Measurements from ENCODE around the gene ALDH5A1.

Gene ALDH5A1

DNA sequence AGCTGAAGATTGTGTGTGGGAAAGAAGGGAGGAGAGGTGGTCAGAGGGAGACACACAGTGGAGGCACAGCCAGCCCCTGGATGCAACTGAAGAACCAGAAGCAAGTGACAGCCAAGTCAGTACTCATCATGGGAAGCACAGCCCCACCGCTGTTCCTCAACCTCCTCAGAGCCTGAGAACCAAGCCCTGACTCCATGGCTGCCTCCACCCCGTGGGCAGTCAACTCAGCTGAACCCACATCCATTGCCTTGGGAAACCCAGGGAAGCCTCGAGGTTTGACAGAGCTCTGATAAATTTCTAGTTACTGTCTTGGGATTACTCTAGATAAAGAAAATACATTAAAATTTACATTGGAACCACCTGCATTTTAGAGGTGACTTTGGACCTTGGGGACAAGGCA, 29.6 kb downstream of the ALDH5A1 start:
- no peaks in the 10 kb centered on the region for H3K9me3 ChIP-seq (ENCODE audit: control insufficient read depth, insufficient read depth, low read length)
- no peak overlapping the region for H3K27ac ChIP-seq (ENCODE audit: low read length)
- H3K4me3 ChIP-seq (ENCODE audit: low read length) = no peak overlapping the region
- no peaks in the 10 kb centered on the region for H3K4me1 ChIP-seq (ENCODE audit: control insufficient read depth, insufficient read depth, low read length)
- H3K27me3 ChIP-seq (ENCODE audit: control insufficient read depth, insufficient read depth, low read length) = no peaks in the 10 kb centered on the region
- no peak for DNase-seq (ENCODE audit: low read depth, low spot score)
- WGBS (ENCODE audit: insufficient coverage, insufficient read length) = no CpG with 5 or more reads among the region's 3 CpGs
- H3K36me3 ChIP-seq (ENCODE audit: control insufficient read depth, insufficient read depth, low read length) = no peaks in the 10 kb centered on the region

GRCh38 chr6:24524805-24525204, 30.0 kb downstream of the ALDH5A1 start:
- no peak overlapping the region for H3K4me3 ChIP-seq (ENCODE audit: low read length)
- no peak overlapping the region for H3K27ac ChIP-seq (ENCODE audit: low read length)
- H3K4me1 ChIP-seq (ENCODE audit: control insufficient read depth, insufficient read depth, low read length) = no peaks in the 10 kb centered on the region
- H3K9me3 ChIP-seq (ENCODE audit: control insufficient read depth, insufficient read depth, low read length) = no peaks in the 10 kb centered on the region
- WGBS (ENCODE audit: insufficient coverage, insufficient read length) = no CpG with 5 or more reads among the region's 5 CpGs
- DNase-seq (ENCODE audit: low read depth, low spot score) = peak; percentile 22
- no peaks in the 10 kb centered on the region for H3K27me3 ChIP-seq (ENCODE audit: control insufficient read depth, insufficient read depth, low read length)
- no peaks in the 10 kb centered on the region for H3K36me3 ChIP-seq (ENCODE audit: control insufficient read depth, insufficient read depth, low read length)

GRCh38 chr6:24529985-24530384, 35.2 kb downstream of the ALDH5A1 start:
- Histone ChIP-seq H3K27ac (ENCODE audit: low read length) (no peak overlapping the region), H3K4me1 (ENCODE audit: control insufficient read depth, insufficient read depth, low read length) (peaks cover 2% of the 10 kb centered on the region; the same call in 1 of the 2 replicates), H3K9me3 (ENCODE audit: control insufficient read depth, insufficient read depth, low read length) (no peaks in the 10 kb centered on the region), H3K36me3 (ENCODE audit: control insufficient read depth, insufficient read depth, low read length) (no peaks in the 10 kb centered on the region), H3K27me3 (ENCODE audit: control insufficient read depth, insufficient read depth, low read length) (no peaks in the 10 kb centered on the region), H3K4me3 (ENCODE audit: low read length) (no peak overlapping the region)
- DNase-seq (ENCODE audit: low read depth, low spot score) = no peak
- no CpG with 5 or more reads among the region's 1 CpG for WGBS (ENCODE audit: insufficient coverage, insufficient read length)

DNA sequence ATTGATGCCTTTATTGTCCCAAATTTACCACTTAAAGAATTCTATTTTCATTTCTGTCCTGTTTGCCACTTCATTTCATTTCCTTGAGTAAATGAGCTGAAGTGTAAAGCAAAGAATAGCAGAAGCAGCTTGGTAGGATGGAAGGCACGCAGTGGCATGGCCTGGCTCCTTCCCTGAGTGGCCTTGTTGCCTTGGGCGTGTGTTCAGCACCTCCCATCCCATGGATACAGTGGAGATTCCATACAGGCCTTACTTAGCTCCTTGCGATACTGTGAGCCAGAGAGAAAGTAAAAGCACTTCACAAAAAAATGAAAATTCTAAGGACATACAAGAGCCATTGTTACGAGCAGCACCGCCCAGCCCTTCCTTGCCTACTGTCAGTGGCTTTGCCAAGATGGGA, 39.6 kb downstream of the ALDH5A1 start:
- no peak overlapping the region for H3K27ac ChIP-seq (ENCODE audit: low read length)
- no peaks in the 10 kb centered on the region for H3K9me3 ChIP-seq (ENCODE audit: control insufficient read depth, insufficient read depth, low read length)
- no CpG with 5 or more reads among the region's 5 CpGs for WGBS (ENCODE audit: insufficient coverage, insufficient read length)
- H3K27me3 ChIP-seq (ENCODE audit: control insufficient read depth, insufficient read depth, low read length) = no peaks in the 10 kb centered on the region
- DNase-seq (ENCODE audit: low read depth, low spot score) = no peak
- no peaks in the 10 kb centered on the region for H3K36me3 ChIP-seq (ENCODE audit: control insufficient read depth, insufficient read depth, low read length)
- H3K4me3 ChIP-seq (ENCODE audit: low read length) = no peak overlapping the region
- peaks cover 2% of the 10 kb centered on the region; the same call in 1 of the 2 replicates for H3K4me1 ChIP-seq (ENCODE audit: control insufficient read depth, insufficient read depth, low read length)

DNA sequence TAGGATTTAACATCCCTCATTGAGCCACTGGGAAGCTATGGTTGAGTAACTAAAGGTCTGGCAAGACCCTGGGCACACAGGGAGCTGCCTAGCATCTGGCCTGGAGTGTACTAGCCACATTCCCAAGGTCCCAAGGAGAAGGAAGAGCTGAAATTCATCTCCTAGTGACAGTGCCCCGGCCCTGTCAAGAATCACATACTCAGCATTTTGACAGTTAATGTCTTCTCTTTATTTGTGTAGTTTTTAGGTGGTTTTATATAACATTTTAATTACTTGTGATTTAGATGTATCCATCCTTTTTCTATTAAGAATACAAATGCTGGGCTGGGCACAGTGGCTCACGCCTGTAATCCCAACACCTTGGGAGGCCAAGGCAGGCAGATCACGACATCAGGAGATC, 40.4 kb downstream of the ALDH5A1 start:
- WGBS (ENCODE audit: insufficient coverage, insufficient read length) = no CpG with 5 or more reads among the region's 3 CpGs
- no peak for DNase-seq (ENCODE audit: low read depth, low spot score)
- H3K36me3 ChIP-seq (ENCODE audit: control insufficient read depth, insufficient read depth, low read length) = no peaks in the 10 kb centered on the region
- no peak overlapping the region for H3K27ac ChIP-seq (ENCODE audit: low read length)
- peaks cover 2% of the 10 kb centered on the region; the same call in 1 of the 2 replicates for H3K4me1 ChIP-seq (ENCODE audit: control insufficient read depth, insufficient read depth, low read length)
- no peak overlapping the region for H3K4me3 ChIP-seq (ENCODE audit: low read length)
- H3K9me3 ChIP-seq (ENCODE audit: control insufficient read depth, insufficient read depth, low read length) = no peaks in the 10 kb centered on the region
- H3K27me3 ChIP-seq (ENCODE audit: control insufficient read depth, insufficient read depth, low read length) = no peaks in the 10 kb centered on the region

DNA sequence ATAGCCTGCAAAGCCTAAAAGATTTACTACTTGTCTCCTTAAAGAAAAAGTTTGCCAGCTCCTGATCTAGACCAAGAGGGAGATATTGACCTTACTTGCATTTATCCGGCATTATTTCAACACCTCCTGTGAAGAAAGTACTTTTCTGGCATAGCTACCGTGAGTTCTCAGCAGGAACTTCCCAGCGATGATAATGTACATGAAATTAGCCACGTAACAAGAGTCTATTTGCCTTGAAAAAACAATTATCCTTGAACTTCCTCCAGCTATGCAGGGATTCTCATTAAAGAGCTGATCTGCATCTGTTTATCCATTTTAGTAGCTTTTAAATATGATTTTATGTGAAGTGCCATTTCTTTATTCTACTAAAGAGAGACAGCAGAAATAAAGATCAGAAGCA, 41.7 kb downstream of the ALDH5A1 start:
- no peak overlapping the region for H3K27ac ChIP-seq (ENCODE audit: low read length)
- peaks cover 2% of the 10 kb centered on the region; the same call in 1 of the 2 replicates for H3K4me1 ChIP-seq (ENCODE audit: control insufficient read depth, insufficient read depth, low read length)
- H3K27me3 ChIP-seq (ENCODE audit: control insufficient read depth, insufficient read depth, low read length) = no peaks in the 10 kb centered on the region
- H3K36me3 ChIP-seq (ENCODE audit: control insufficient read depth, insufficient read depth, low read length) = no peaks in the 10 kb centered on the region
- WGBS (ENCODE audit: insufficient coverage, insufficient read length) = no CpG with 5 or more reads among the region's 4 CpGs
- no peak overlapping the region for H3K4me3 ChIP-seq (ENCODE audit: low read length)
- no peaks in the 10 kb centered on the region for H3K9me3 ChIP-seq (ENCODE audit: control insufficient read depth, insufficient read depth, low read length)
- no peak for DNase-seq (ENCODE audit: low read depth, low spot score)

- Histone ChIP-seq H3K4me1 (ENCODE audit: control insufficient read depth, insufficient read depth, low read length) (peaks cover 2% of the 10 kb centered on the region; the same call in 1 of the 2 replicates), H3K27ac (ENCODE audit: low read length) (no peak overlapping the region), H3K9me3 (ENCODE audit: control insufficient read depth, insufficient read depth, low read length) (no peaks in the 10 kb centered on the region), H3K36me3 (ENCODE audit: control insufficient read depth, insufficient read depth, low read length) (no peaks in the 10 kb centered on the region), H3K4me3 (ENCODE audit: low read length) (no peak overlapping the region), H3K27me3 (ENCODE audit: control insufficient read depth, insufficient read depth, low read length) (no peaks in the 10 kb centered on the region)
- no peak for DNase-seq (ENCODE audit: low read depth, low spot score)
- no CpG with 5 or more reads among the region's 8 CpGs for WGBS (ENCODE audit: insufficient coverage, insufficient read length)
These were observed 42.4 kb downstream of the ALDH5A1 start for GRCh38 chr6:24537082-24537699.

- no peak overlapping the region for H3K27ac ChIP-seq (ENCODE audit: low read length)
- H3K4me3 ChIP-seq (ENCODE audit: low read length) = no peak overlapping the region
- H3K4me1 ChIP-seq (ENCODE audit: control insufficient read depth, insufficient read depth, low read length) = peaks cover 2% of the 10 kb centered on the region; the same call in 1 of the 2 replicates
- no peaks in the 10 kb centered on the region for H3K9me3 ChIP-seq (ENCODE audit: control insufficient read depth, insufficient read depth, low read length)
- no CpG with 5 or more reads among the region's 8 CpGs for WGBS (ENCODE audit: insufficient coverage, insufficient read length)
- DNase-seq (ENCODE audit: low read depth, low spot score) = no peak
- H3K36me3 ChIP-seq (ENCODE audit: control insufficient read depth, insufficient read depth, low read length) = no peaks in the 10 kb centered on the region
- no peaks in the 10 kb centered on the region for H3K27me3 ChIP-seq (ENCODE audit: control insufficient read depth, insufficient read depth, low read length)
These were observed 43.1 kb downstream of the ALDH5A1 start for GRCh38 chr6:24537771-24538385.

DNA sequence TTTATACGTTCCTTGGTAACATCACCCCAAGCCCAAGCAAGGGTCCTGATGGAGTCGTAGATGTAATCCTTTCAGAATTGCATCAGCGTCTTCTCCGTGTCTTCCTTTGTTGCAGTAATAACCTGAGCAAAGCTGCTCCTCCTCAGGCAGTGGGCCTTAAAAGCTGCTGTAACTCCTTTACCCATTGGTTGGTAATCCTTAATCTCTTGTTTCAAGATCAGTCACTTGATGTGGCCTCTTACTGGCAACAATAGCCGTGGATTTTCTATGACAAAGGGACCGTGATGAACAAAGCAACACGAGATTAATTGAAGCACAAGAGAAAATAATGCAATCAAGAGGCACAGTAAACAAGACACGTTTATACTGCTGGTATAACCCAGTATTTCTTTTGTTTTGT, 44.6 kb downstream of the ALDH5A1 start:
- H3K27me3 ChIP-seq (ENCODE audit: control insufficient read depth, insufficient read depth, low read length) = no peaks in the 10 kb centered on the region
- H3K36me3 ChIP-seq (ENCODE audit: control insufficient read depth, insufficient read depth, low read length) = no peaks in the 10 kb centered on the region
- H3K4me1 ChIP-seq (ENCODE audit: control insufficient read depth, insufficient read depth, low read length) = no peaks in the 10 kb centered on the region
- no peak for DNase-seq (ENCODE audit: low read depth, low spot score)
- WGBS (ENCODE audit: insufficient coverage, insufficient read length) = no CpG with 5 or more reads among the region's 8 CpGs
- no peaks in the 10 kb centered on the region for H3K9me3 ChIP-seq (ENCODE audit: control insufficient read depth, insufficient read depth, low read length)
- no peak overlapping the region for H3K27ac ChIP-seq (ENCODE audit: low read length)
- no peak overlapping the region for H3K4me3 ChIP-seq (ENCODE audit: low read length)

GRCh38 chr6:24540197-24540596, 45.4 kb downstream of the ALDH5A1 start:
- DNase-seq (ENCODE audit: low read depth, low spot score) = no peak
- WGBS (ENCODE audit: insufficient coverage, insufficient read length) = no CpG with 5 or more reads among the region's 3 CpGs
- no peaks in the 10 kb centered on the region for H3K4me1 ChIP-seq (ENCODE audit: control insufficient read depth, insufficient read depth, low read length)
- H3K4me3 ChIP-seq (ENCODE audit: low read length) = no peak overlapping the region
- no peaks in the 10 kb centered on the region for H3K36me3 ChIP-seq (ENCODE audit: control insufficient read depth, insufficient read depth, low read length)
- no peaks in the 10 kb centered on the region for H3K9me3 ChIP-seq (ENCODE audit: control insufficient read depth, insufficient read depth, low read length)
- no peaks in the 10 kb centered on the region for H3K27me3 ChIP-seq (ENCODE audit: control insufficient read depth, insufficient read depth, low read length)
- no peak overlapping the region for H3K27ac ChIP-seq (ENCODE audit: low read length)

GRCh38 chr6:24543683-24544082, 48.9 kb downstream of the ALDH5A1 start:
- WGBS (ENCODE audit: insufficient coverage, insufficient read length) = no CpG with 5 or more reads among the region's 4 CpGs
- H3K36me3 ChIP-seq (ENCODE audit: control insufficient read depth, insufficient read depth, low read length) = no peaks in the 10 kb centered on the region
- no peak overlapping the region for H3K27ac ChIP-seq (ENCODE audit: low read length)
- H3K4me3 ChIP-seq (ENCODE audit: low read length) = no peak overlapping the region
- no peaks in the 10 kb centered on the region for H3K9me3 ChIP-seq (ENCODE audit: control insufficient read depth, insufficient read depth, low read length)
- H3K27me3 ChIP-seq (ENCODE audit: control insufficient read depth, insufficient read depth, low read length) = no peaks in the 10 kb centered on the region
- no peaks in the 10 kb centered on the region for H3K4me1 ChIP-seq (ENCODE audit: control insufficient read depth, insufficient read depth, low read length)
- DNase-seq (ENCODE audit: low read depth, low spot score) = no peak
